HL-60/S4 (cell line): ENCODE measurements around the gene STARD3NL.
"Not testable (repeated sequence)": the region's sequence is repeated elsewhere in the genome, so short reads cannot be mapped to it uniquely, and the experiment has no call there.

ENCODE experiments used
- in situ Hi-C: fragments of 300-500 bp; cut with MboI; formaldehyde crosslinking; loops from 2 replicates; pipeline ENCODE4 v1.14.3; 2022; ENCODE audit warnings: low sequenced_read_pairs

Gene STARD3NL

GRCh38 chr7:38215735-38216670 lies 38.0 kb downstream of the STARD3NL start:
- in situ Hi-C loops = loop anchor here (25.0 kb wide), 1 partner anchor 304 kb away; the partner anchor contains the start of genes EPDR1 and SFRP4

GRCh38 chr7:38217672-38218071 lies 39.6 kb downstream of the STARD3NL start:
- in situ Hi-C loops = loop anchor here (25.0 kb wide), 1 partner anchor 305 kb away; the partner anchor contains the start of genes EPDR1 and SFRP4

- in situ Hi-C loops = loop anchor here (5.0 to 25.0 kb wide), 3 partner anchors 97 to 308 kb away; partner anchors contain the start of genes EPDR1 and SFRP4
Measured at GRCh38 chr7:38220452-38220851, 42.4 kb downstream of the STARD3NL start.

- in situ Hi-C loops = loop anchor here (5.0 to 25.0 kb wide), 3 partner anchors 95 to 310 kb away; partner anchors contain the start of genes EPDR1 and SFRP4
Measured at GRCh38 chr7:38222481-38223096, 44.5 kb downstream of the STARD3NL start.

- in situ Hi-C loops = loop anchor here (5.0 to 25.0 kb wide), 3 partner anchors 94 to 311 kb away; partner anchors contain the start of genes EPDR1 and SFRP4
Measured at GRCh38 chr7:38223306-38223705, 45.3 kb downstream of the STARD3NL start.

- in situ Hi-C loops = loop anchor here (5.0 to 25.0 kb wide), 3 partner anchors 93 to 312 kb away; partner anchors contain the start of genes EPDR1 and SFRP4
Measured at GRCh38 chr7:38224392-38224791, 46.3 kb downstream of the STARD3NL start.

- in situ Hi-C loops = no loop called here
Measured at GRCh38 chr7:38229386-38229785, 51.3 kb downstream of the STARD3NL start.

- in situ Hi-C loops = no loop called here
Measured at GRCh38 chr7:38229884-38230642, 52.0 kb downstream of the STARD3NL start.

- in situ Hi-C loops = no loop called here
Measured at GRCh38 chr7:38232502-38233366, 54.7 kb downstream of the STARD3NL start.

- in situ Hi-C loops = not testable (repeated sequence)
Measured at GRCh38 chr7:38234759-38235158, 56.7 kb downstream of the STARD3NL start.

- in situ Hi-C loops = no loop called here
Measured at GRCh38 chr7:38235606-38236005, 57.6 kb downstream of the STARD3NL start.

GRCh38 chr7:38239129-38239528 lies 61.1 kb downstream of the STARD3NL start:
- in situ Hi-C loops = not testable (repeated sequence)

- in situ Hi-C loops = no loop called here
Measured at GRCh38 chr7:38241071-38241470, 63.0 kb downstream of the STARD3NL start.

- in situ Hi-C loops = no loop called here
Measured at GRCh38 chr7:38242814-38243213, 64.8 kb downstream of the STARD3NL start.

GRCh38 chr7:38243345-38243744 lies 65.3 kb downstream of the STARD3NL start:
- in situ Hi-C loops = not testable (repeated sequence)

- in situ Hi-C loops = no loop called here
Measured at GRCh38 chr7:38244516-38244915, 66.5 kb downstream of the STARD3NL start.

GRCh38 chr7:38245409-38245977 lies 67.4 kb downstream of the STARD3NL start:
- in situ Hi-C loops = no loop called here

- in situ Hi-C loops = no loop called here
Measured at GRCh38 chr7:38248069-38248567, 70.1 kb downstream of the STARD3NL start.

GRCh38 chr7:38249849-38250248 lies 71.8 kb downstream of the STARD3NL start:
- in situ Hi-C loops = not testable (repeated sequence)
